ENCODE results near the gene MSANTD1. TPM values are rescaled to one million over a fixed set of nuclear protein-coding genes. Genes with fewer than 3 reads are reported as not detected.

The MSANTD1 gene
- total RNA-seq, 2 experiments from 2014 or later = 0.87 to 0.94 TPM

GRCh38 chr4:3249711-3250437 is 915 bp downstream of the MSANTD1 start:
- H3K4me1 Mint-ChIP-seq = no peaks in the 10 kb centered on the region
- no peaks in the 10 kb centered on the region for H3K36me3 Mint-ChIP-seq (ENCODE audit: low read depth)
- peak overlapping the region; percentile 54 for H3K27ac Mint-ChIP-seq
- DNase-seq = no peak
- ChIA-PET CTCF (no interaction called here), POLR2A (interaction anchor here (0.7 kb wide), 1 partner anchor 13 kb away, joined by 3 read pairs; no protein-coding TSS in a partner anchor)
- no peak overlapping the region for H3K4me3 Mint-ChIP-seq
- H3K9me3 Mint-ChIP-seq = no peaks in the 10 kb centered on the region
- no peaks in the 10 kb centered on the region for H3K27me3 Mint-ChIP-seq

GRCh38 chr4:3250438-3250955 is 1.5 kb downstream of the MSANTD1 start:
- CTCF ChIA-PET = no interaction called here
- POLR2A ChIA-PET = no interaction called here
- Mint-ChIP-seq H3K27ac (peak overlapping the region; percentile 54), H3K27me3 (no peaks in the 10 kb centered on the region), H3K4me1 (no peaks in the 10 kb centered on the region), H3K36me3 (ENCODE audit: low read depth) (no peaks in the 10 kb centered on the region), H3K4me3 (no peak overlapping the region), H3K9me3 (no peaks in the 10 kb centered on the region)
- no peak for DNase-seq

- Mint-ChIP-seq H3K4me1 (no peaks in the 10 kb centered on the region), H3K27me3 (no peaks in the 10 kb centered on the region), H3K27ac (no peak overlapping the region), H3K4me3 (no peak overlapping the region), H3K36me3 (ENCODE audit: low read depth) (no peaks in the 10 kb centered on the region), H3K9me3 (no peaks in the 10 kb centered on the region)
- ChIA-PET CTCF (no interaction called here), POLR2A (no interaction called here)
- DNase-seq = no peak
These were observed 2.2 kb downstream of the MSANTD1 start for GRCh38 chr4:3250956-3251690.

GRCh38 chr4:3251691-3252479 is 2.9 kb downstream of the MSANTD1 start:
- no peaks in the 10 kb centered on the region for H3K27me3 Mint-ChIP-seq
- H3K4me1 Mint-ChIP-seq = no peaks in the 10 kb centered on the region
- no peaks in the 10 kb centered on the region for H3K9me3 Mint-ChIP-seq
- H3K27ac Mint-ChIP-seq = no peak overlapping the region
- no peaks in the 10 kb centered on the region for H3K36me3 Mint-ChIP-seq (ENCODE audit: low read depth)
- ChIA-PET CTCF (interaction anchor here (0.7 kb wide), 1 partner anchor 8 kb away, joined by 3 read pairs; no protein-coding TSS in a partner anchor), POLR2A (no interaction called here)
- DNase-seq = no peak
- H3K4me3 Mint-ChIP-seq = no peak overlapping the region

- H3K27ac Mint-ChIP-seq = no peak overlapping the region
- no peaks in the 10 kb centered on the region for H3K4me1 Mint-ChIP-seq
- H3K9me3 Mint-ChIP-seq = no peaks in the 10 kb centered on the region
- POLR2A ChIA-PET = no interaction called here
- H3K4me3 Mint-ChIP-seq = no peak overlapping the region
- no peaks in the 10 kb centered on the region for H3K27me3 Mint-ChIP-seq
- no peaks in the 10 kb centered on the region for H3K36me3 Mint-ChIP-seq (ENCODE audit: low read depth)
- no peak for DNase-seq
- CTCF ChIA-PET = interaction anchor here (0.7 kb wide), 1 partner anchor 9 kb away, joined by 3 read pairs; no protein-coding TSS in a partner anchor
These were observed 3.5 kb downstream of the MSANTD1 start for GRCh38 chr4:3252480-3252828.

GRCh38 chr4:3252831-3253641 is 4.1 kb downstream of the MSANTD1 start:
- CTCF ChIA-PET = interaction anchor here (0.6 to 0.7 kb wide), 2 partner anchors 9 to 1068 kb away, joined by 3 read pairs; no protein-coding TSS in a partner anchor
- POLR2A ChIA-PET = no interaction called here
- Mint-ChIP-seq H3K36me3 (ENCODE audit: low read depth) (no peaks in the 10 kb centered on the region), H3K27me3 (no peaks in the 10 kb centered on the region), H3K4me1 (no peaks in the 10 kb centered on the region), H3K27ac (no peak overlapping the region), H3K4me3 (no peak overlapping the region), H3K9me3 (no peaks in the 10 kb centered on the region)
- DNase-seq = no peak

GRCh38 chr4:3253808-3254207 is 4.8 kb downstream of the MSANTD1 start:
- Mint-ChIP-seq H3K27ac (no peak overlapping the region), H3K36me3 (ENCODE audit: low read depth) (no peaks in the 10 kb centered on the region), H3K4me3 (no peak overlapping the region), H3K4me1 (no peaks in the 10 kb centered on the region), H3K27me3 (no peaks in the 10 kb centered on the region), H3K9me3 (no peaks in the 10 kb centered on the region)
- POLR2A ChIA-PET = no interaction called here
- CTCF ChIA-PET = interaction anchor here (0.6 kb wide), 1 partner anchor 1067 kb away, joined by 3 read pairs; no protein-coding TSS in a partner anchor
- no peak for DNase-seq

GRCh38 chr4:3254302-3255131 is 5.6 kb downstream of the MSANTD1 start:
- DNase-seq = no peak
- no peak overlapping the region for H3K27ac Mint-ChIP-seq
- no peaks in the 10 kb centered on the region for H3K27me3 Mint-ChIP-seq
- no peaks in the 10 kb centered on the region for H3K9me3 Mint-ChIP-seq
- ChIA-PET POLR2A (no interaction called here), CTCF (no interaction called here)
- no peaks in the 10 kb centered on the region for H3K36me3 Mint-ChIP-seq (ENCODE audit: low read depth)
- no peak overlapping the region for H3K4me3 Mint-ChIP-seq
- H3K4me1 Mint-ChIP-seq = no peaks in the 10 kb centered on the region

- CTCF ChIA-PET = interaction anchor here (1.2 to 1.3 kb wide), 2 partner anchors 9 to 11 kb away, joined by 3 to 4 read pairs; no protein-coding TSS in a partner anchor
- H3K36me3 Mint-ChIP-seq (ENCODE audit: low read depth) = no peaks in the 10 kb centered on the region
These were observed 6.7 kb downstream of the MSANTD1 start for GRCh38 chr4:3255611-3256186.

GRCh38 chr4:3256230-3257102 is 7.5 kb downstream of the MSANTD1 start:
- H3K27ac Mint-ChIP-seq = no peak overlapping the region
- H3K4me1 Mint-ChIP-seq = no peaks in the 10 kb centered on the region
- POLR2A ChIA-PET = no interaction called here
- no peaks in the 10 kb centered on the region for H3K36me3 Mint-ChIP-seq (ENCODE audit: low read depth)
- H3K27me3 Mint-ChIP-seq = no peaks in the 10 kb centered on the region
- H3K9me3 Mint-ChIP-seq = no peaks in the 10 kb centered on the region
- no peak for DNase-seq
- H3K4me3 Mint-ChIP-seq = no peak overlapping the region
- CTCF ChIA-PET = interaction anchor here (1.2 to 1.3 kb wide), 2 partner anchors 10 to 12 kb away, joined by 3 to 4 read pairs; no protein-coding TSS in a partner anchor

More at GRCh38 chr4:3255611-3256186, 6.7 kb downstream of the MSANTD1 start:
- H3K9me3 Mint-ChIP-seq = no peaks in the 10 kb centered on the region
- no peak overlapping the region for H3K27ac Mint-ChIP-seq
- H3K4me3 Mint-ChIP-seq = no peak overlapping the region
- POLR2A ChIA-PET = no interaction called here
- H3K4me1 Mint-ChIP-seq = no peaks in the 10 kb centered on the region
- DNase-seq = no peak
- H3K27me3 Mint-ChIP-seq = no peaks in the 10 kb centered on the region
